ENCODE data around the gene HSD11B1L. TPM values are rescaled to one million over a fixed set of nuclear protein-coding genes. Genes with fewer than 3 reads are reported as not detected.

HSD11B1L gene
- total RNA-seq, 1 donor from 2014 or later, result 10.3 TPM

- intact Hi-C loops (cut with DNase I), result no loop called here
- Histone ChIP-seq H3K36me3 (peaks cover 3 to 66% of the 10 kb centered on the region in 2 donors), H3K27me3 (no peaks in the 10 kb centered on the region), H3K4me1 (peaks cover 5% of the 10 kb centered on the region), H3K27ac (no peak overlapping the region), H3K4me3 (no peak overlapping the region), H3K9me3 (no peaks in the 10 kb centered on the region)
- no peak for DNase-seq (ENCODE audit: extremely low spot score in 2 of 2)
- TF ChIP-seq POLR2A (IDR thresholded peaks at IDR 0.05) (no peak), POLR2AphosphoS5 (IDR thresholded peaks at IDR 0.05; ENCODE audit: insufficient read depth in 1 of 2, low read depth in 1 of 2) (no peak), CTCF (IDR thresholded peaks at IDR 0.05) (no peak)
These were observed 36.8 kb upstream of the HSD11B1L start for GRCh38 chr19:5644037-5644436.

- H3K27me3 ChIP-seq, result no peaks in the 10 kb centered on the region
- no peak for DNase-seq (ENCODE audit: extremely low spot score in 2 of 2)
- H3K4me1 ChIP-seq, result peaks cover 5% of the 10 kb centered on the region
- no peak overlapping the region for H3K4me3 ChIP-seq
- no peaks in the 10 kb centered on the region for H3K9me3 ChIP-seq
- H3K36me3 ChIP-seq, result peaks cover 3 to 76% of the 10 kb centered on the region in 2 donors
- intact Hi-C loops (cut with DNase I), result no loop called here
- no peak overlapping the region for H3K27ac ChIP-seq
- no peak for TF ChIP-seq POLR2AphosphoS5 (IDR thresholded peaks at IDR 0.05; ENCODE audit: insufficient read depth in 1 of 2, low read depth in 1 of 2)
- no peak for TF ChIP-seq CTCF (IDR thresholded peaks at IDR 0.05)
- TF ChIP-seq POLR2A (IDR thresholded peaks at IDR 0.05), result no peak
These were observed 35.4 kb upstream of the HSD11B1L start for GRCh38 chr19:5645409-5645808.

- TF ChIP-seq POLR2AphosphoS5 (IDR thresholded peaks at IDR 0.05; ENCODE audit: insufficient read depth in 1 of 2, low read depth in 1 of 2) (no peak), CTCF (IDR thresholded peaks at IDR 0.05) (no peak), POLR2A (IDR thresholded peaks at IDR 0.05) (no peak)
- Histone ChIP-seq H3K9me3 (no peaks in the 10 kb centered on the region), H3K4me1 (no peaks in the 10 kb centered on the region), H3K27me3 (no peaks in the 10 kb centered on the region), H3K36me3 (peaks cover 3 to 86% of the 10 kb centered on the region in 2 donors), H3K4me3 (no peak overlapping the region), H3K27ac (no peak overlapping the region)
- intact Hi-C loops (cut with DNase I), result no loop called here
- no peak for DNase-seq (ENCODE audit: extremely low spot score in 2 of 2)
These were observed 34.1 kb upstream of the HSD11B1L start for GRCh38 chr19:5646703-5647102.

GRCh38 chr19:5648464-5648863 is 32.4 kb upstream of the HSD11B1L start:
- H3K4me1 ChIP-seq, result no peaks in the 10 kb centered on the region
- DNase-seq (ENCODE audit: extremely low spot score in 2 of 2), result no peak
- H3K36me3 ChIP-seq, result peaks cover 3 to 88% of the 10 kb centered on the region in 2 donors
- H3K27ac ChIP-seq, result no peak overlapping the region
- intact Hi-C loops (cut with DNase I), result no loop called here
- TF ChIP-seq POLR2AphosphoS5 (IDR thresholded peaks at IDR 0.05; ENCODE audit: insufficient read depth in 1 of 2, low read depth in 1 of 2) (no peak), POLR2A (IDR thresholded peaks at IDR 0.05) (no peak), CTCF (IDR thresholded peaks at IDR 0.05) (no peak)
- H3K4me3 ChIP-seq, result no peak overlapping the region
- no peaks in the 10 kb centered on the region for H3K27me3 ChIP-seq
- H3K9me3 ChIP-seq, result no peaks in the 10 kb centered on the region

- no peaks in the 10 kb centered on the region for H3K27me3 ChIP-seq
- H3K36me3 ChIP-seq, result peaks cover 2 to 84% of the 10 kb centered on the region in 2 donors
- no peak overlapping the region for H3K4me3 ChIP-seq
- intact Hi-C loops (cut with DNase I), result no loop called here
- no peaks in the 10 kb centered on the region for H3K9me3 ChIP-seq
- no peak for DNase-seq (ENCODE audit: extremely low spot score in 2 of 2)
- H3K4me1 ChIP-seq, result no peaks in the 10 kb centered on the region
- TF ChIP-seq CTCF (IDR thresholded peaks at IDR 0.05), result no peak
- TF ChIP-seq POLR2A (IDR thresholded peaks at IDR 0.05), result no peak
- H3K27ac ChIP-seq, result no peak overlapping the region
These were observed 29.5 kb upstream of the HSD11B1L start for GRCh38 chr19:5651361-5651760.

Measured in vagina (tissue), 2 donors.